Activated CD8-positive, alpha-beta memory T cell treated with anti-CD3 and anti-CD28 coated beads, Interleukin-2, amount 50 U/mL, for 48 hours (primary cell): ENCODE measurements around the gene OR10D3.
"Not testable (repeated sequence)": the region's sequence is repeated elsewhere in the genome, so short reads cannot be mapped to it uniquely, and the experiment has no call there.

Experiments
- DNase-seq: peaks from one replicate; pipeline ENCODE4 v3.0.0-alpha.2; 2020

The OR10D3 gene

DNA sequence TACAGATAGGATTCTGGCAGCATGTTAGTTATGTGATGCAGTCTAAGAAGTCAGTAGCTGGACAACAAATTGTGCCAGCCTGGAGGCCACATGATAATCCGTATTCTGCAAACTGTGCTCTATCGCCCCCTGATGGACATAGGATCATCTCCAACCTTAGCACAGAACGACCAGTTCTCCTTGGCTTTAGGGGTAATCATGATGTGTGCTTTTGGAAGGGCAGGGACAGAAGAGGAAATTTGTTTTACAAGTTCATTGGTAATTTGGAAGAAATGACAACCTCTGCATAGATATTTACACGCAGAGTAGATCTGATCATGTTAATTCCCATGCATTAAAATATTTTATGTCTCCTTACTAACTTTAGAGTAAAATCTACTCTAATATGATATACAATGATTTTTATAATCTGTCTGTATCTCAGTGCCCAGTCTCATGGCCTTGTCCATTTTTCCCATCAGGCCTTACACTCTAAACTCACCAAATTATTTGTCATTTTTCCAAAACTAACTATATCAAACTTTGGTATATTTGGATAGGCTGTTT is 12.1 kb downstream of the OR10D3 start:
- no peak for DNase-seq

DNA sequence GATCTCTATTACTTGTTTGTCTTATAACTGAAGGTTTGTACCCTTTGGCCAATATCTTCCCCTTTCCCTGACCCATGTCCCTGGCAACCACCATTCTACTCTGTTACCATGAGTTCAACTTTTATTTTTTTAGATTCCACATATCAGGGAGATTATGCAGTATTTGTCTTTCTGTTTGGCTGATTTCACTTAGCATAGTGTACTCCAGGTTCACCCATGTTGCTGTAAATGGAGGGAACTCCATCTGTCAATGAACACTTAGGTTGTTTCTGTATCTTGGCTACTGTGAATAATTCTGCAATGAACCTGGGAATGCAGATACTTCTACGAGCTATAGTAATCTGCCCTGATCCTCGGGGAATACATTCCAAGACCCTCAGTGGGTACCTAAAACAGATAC is 14.9 kb downstream of the OR10D3 start:
- DNase-seq, result no peak

DNA sequence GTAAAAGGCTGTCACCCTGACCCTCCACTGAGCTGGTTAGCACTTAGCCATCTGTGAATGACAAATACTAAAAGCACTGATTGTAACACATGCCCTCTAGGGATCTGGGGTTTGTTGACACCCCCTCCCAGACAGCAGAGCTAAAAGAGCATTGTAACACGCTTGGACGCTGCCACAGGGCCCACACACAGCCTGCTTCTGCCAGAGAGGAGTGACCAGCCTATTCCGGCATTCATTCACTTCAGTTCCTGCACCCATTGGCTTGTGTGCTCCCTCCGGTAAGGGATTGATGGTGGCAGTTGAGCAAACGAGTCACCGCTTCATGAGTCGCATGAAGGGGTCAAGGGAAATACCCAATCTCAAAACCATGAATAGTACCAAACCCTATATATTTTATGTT is 15.8 kb downstream of the OR10D3 start:
- no peak for DNase-seq

DNA sequence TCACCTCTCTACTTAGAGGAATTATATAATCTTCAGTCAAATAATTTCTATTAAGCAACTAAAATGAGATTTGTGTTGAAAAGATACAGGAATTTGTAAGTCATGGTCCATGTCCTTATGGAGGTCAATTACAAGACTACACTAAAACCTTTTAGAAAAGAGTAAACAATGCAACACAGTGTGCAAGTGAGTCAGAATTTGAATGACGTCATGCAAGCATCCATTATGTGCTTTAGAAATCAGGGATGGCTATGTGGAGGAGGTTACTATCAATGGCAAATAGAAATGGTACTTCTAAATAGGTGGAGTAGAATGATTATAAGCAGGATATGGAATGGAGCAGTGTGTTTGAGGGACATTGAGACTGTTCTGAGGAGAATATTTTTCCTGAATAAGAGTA is 16.6 kb downstream of the OR10D3 start:
- no peak for DNase-seq

DNA sequence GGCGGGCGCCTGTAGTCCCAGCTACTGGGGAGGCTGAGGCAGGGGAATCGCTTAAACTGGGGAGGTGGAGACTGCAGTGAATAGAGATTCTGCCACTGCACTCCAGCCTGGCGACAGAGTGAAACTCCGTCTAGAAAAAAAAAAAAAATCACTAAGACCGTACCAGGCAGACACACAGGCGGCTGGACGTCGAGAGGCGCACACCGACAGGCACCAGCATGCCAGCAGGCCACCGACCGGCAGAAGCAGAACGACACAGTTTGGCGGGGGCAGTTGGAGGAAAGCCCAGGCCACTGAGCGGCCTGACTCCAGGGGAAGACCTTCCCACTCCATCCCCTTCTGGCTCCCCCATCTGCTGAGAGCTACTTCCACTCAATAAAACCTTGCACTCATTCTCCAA is 17.5 kb downstream of the OR10D3 start:
- DNase-seq, result no peak

DNA sequence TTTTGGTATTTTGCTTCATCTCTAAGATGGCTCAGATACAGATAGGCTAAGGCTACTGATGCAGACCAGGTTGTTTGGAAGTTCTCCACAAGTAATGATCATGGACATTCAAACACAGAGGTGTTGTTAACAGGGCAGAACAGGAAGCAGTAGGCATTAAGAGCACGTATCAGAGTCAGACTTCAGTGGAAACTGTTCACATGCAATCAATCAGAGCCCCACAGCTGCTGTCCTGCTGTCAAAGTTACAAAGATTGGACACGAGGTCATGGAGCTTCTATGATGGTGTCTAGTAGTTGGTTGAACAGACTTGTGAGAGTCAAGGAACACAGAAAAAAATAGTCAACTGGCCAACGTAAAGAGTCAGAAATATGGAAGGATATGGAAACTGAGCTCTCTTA is 19.8 kb downstream of the OR10D3 start:
- no peak for DNase-seq

DNA sequence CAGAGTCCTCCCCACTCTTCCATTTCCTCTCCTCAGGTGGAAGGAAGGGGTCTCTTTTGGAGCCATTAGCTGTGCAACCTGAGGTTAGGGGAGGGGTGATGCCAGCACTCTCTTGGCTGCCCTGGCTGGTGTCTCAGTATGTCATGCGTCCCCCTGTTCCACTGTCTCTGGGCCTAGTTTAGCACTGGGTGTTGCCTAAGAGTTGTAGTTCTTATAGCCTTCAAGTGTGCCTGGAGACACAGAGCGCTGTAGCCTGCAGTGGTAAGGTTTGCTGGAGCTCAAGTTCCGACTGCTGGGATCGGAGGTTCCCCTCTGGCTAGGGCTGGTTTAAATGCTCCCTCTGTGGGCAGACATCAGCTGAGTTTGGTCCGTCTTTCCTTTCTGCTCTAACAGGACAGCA is 20.9 kb downstream of the OR10D3 start:
- DNase-seq, result no peak

DNA sequence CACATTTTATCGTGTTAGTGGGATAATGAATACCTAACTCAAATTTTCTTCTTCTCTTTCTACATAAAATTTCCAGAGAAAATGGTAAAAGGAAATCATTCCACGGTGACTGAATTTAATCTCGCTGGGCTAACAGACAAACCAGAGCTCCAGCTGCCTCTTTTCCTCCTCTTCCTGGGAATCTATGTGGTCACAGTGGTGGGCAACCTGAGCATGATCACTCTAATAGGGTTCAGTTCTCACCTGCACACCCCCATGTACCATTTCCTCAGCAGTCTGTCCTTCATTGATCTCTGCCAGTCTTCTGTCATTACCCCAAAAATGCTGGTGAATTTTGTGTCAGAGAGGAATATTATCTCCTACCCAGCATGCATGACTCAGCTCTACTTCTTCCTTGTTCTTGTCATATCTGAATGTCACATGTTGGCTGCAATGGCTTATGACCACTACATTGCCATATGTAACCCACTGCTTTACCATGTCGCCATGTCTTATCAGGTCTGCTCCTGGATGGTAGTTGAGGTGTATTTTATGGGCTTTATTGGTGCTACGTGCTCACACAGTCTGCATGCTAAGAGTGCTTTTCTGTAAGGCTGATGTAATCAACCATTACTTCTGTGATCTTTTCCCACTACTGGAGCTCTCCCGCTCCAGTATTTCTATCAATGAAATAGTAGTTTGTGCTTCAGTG is 24.1 kb downstream of the OR10D3 start:
- DNase-seq, result no peak

DNA sequence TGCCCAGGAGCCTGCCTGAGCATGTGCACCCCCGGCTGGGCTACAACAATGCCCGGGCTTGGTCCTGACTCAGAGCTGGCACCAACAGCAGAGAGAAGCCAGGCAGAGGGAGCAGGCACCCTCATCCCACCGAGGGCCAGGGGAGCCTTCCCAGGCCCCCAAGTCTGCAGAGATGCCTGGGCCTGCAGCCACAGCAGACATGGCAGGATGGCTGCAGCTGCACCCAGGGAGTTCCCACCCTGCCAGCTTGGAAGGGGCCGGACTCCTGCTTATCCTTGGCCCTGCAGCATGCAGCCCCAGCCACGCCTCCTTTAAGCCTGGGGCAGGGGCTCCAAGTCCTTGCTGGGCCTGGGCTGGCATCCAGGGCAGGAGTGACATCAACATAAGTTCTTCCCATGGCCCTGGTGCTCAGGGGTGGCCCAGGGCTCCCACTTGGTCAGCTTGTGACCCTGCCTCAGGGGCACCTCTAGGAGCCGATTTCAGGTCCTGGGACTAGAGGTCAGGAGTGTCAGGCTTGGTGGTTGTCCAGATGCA is 26.7 kb downstream of the OR10D3 start:
- DNase-seq, result no peak

DNA sequence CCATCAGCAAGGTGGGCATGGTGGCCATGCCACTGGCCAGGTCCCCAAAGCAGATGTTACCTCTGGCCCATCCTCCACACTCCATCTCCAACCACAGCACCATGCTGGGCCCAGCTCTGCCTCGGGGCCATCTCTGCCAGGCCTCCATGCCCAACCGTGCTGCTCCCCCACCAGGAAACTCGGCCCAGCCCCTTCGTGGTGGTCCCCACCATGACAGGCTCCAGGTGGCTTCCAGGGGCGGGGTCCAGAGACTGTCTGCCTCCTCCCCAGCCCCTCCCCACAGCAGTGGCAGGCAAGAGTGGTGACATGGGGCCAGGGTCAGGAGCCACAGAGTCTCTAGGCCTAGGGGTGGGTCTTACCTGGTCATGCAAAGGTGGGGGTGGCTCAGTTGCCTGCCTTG is 27.3 kb downstream of the OR10D3 start:
- DNase-seq, result no peak

DNA sequence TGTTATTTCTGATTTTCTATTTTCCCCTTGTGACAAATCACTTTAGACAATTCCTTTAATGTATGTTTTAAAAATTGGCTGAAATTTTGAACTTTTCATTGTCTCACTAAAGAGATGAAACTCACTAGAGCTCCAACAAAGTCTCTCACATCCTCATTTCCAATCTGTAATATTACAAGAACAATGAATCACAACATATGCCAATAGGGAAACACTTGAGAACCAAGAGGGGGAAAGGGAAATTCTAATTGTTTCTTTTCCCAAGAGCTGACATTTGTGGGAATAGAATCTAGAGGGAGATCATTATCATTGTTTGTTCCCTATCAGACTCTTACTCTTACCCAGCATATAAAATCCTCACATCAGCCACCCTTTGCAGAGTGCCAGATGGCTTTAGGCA is 28.2 kb downstream of the OR10D3 start:
- DNase-seq, result no peak

DNA sequence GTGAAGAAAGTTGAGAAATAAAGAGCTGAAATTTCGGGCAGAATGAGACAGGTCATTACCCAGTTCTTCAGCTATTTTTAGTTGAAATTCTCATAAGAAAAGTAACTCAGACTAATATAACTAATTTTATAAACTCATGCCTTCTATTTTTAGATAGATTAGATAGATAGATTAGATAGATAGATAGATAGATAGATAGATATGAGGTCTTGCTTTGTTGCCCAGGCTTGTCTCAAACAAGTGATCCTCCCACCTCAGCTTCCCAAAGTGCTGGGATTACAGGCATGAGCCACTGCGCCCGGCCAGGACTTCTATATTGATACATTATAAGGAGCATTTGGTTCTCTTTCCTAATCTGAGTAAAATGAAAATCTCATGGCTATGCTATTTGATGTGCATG is 30.9 kb downstream of the OR10D3 start:
- no peak for DNase-seq

DNA sequence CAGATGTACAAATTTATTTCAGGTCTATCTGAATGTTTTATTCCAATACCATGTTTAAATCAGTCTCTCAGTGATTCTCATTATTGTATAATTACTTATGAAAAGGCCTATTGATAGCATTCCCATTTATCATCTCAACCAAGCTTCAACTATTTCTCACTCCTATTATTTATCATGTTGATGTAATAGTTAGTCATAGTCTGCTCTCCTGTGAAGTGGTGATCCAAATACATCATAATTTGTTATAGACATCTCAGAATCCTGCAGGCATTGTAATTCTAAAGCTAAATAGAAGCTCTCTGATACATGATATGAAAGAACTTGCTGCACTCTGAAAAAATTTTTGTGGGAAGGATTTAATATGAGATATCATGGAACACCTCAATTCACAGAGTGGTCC is 36.0 kb downstream of the OR10D3 start:
- DNase-seq, result no peak

DNA sequence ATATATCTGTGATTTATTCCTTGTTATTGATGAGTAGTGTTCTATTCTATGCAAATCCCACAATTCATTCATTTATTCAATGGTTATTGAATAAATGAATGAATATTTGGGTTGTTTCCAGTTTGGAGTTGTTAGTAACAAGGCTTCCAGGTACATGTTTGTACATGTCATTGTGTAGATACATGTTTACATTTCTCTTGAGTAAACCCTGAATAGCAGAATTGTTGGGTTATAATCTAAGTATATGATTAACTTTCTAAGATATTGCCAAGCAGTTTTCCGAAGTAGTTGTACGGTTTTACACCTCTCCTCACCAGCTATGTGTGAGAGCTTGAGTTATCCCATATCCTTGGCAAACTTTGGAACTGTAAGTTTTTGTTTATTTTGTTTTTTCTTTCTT is 39.3 kb downstream of the OR10D3 start:
- no peak for DNase-seq

DNA sequence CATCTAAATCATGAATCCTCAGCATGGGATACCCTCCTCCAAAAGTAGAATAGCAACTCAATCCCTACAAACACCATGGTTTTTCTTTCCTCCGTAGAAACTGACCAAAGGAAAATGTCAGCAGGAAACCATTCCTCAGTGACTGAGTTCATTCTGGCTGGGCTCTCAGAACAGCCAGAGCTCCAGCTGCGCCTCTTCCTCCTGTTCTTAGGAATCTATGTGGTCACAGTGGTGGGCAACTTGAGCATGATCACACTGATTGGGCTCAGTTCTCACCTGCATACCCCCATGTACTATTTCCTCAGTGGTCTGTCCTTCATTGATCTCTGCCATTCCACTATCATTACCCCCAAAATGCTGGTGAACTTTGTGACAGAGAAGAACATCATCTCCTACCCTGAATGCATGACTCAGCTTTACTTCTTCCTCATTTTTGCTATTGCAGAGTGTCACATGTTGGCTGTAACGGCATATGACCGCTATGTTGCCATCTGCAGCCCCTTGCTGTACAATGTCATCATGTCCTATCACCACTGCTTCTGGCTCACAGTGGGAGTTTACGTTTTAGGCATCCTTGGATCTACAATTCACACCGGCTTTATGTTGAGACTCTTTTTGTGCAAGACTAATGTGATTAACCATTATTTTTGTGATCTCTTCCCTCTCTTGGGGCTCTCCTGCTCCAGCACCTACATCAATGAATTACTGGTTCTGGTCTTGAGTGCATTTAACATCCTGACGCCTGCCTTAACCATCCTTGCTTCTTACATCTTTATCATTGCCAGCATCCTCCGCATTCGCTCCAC is 41.7 kb downstream of the OR10D3 start:
- DNase-seq, result not testable (repeated sequence)

DNA sequence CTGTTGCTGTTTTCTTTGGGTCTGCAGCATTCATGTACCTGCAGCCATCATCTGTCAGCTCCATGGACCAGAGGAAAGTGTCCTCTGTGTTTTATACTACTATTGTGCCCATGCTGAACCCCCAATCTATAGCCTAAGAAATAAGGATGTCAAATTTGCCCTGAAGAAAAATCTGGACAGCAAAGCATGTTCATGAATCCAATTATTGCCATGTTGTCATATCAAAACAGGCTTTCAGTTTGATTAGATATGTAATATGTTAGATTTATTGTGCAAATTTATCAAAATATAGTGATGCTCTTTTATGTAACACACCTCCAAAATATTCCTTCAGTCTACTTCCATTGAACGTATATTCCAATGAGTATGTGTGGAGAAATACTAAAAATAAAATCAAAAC is 42.3 kb downstream of the OR10D3 start:
- DNase-seq, result no peak

DNA sequence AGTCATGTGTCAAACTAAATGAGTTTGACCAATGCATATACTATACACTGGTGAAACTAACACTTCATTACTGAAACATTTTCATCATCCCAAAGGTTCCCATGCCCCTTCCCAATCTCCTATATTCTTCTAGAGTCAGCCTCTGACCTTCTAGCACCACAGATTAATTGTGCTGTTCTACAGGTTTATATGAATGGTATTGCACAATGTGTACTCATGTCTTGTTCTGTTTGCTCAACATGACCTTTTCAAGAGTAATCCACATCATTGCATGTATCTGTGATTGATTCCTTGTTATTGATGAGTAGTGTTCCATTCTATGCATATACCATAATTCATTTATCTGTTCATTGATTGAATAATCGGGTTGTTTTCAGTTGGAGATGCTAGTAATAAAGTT is 50.2 kb downstream of the OR10D3 start:
- no peak for DNase-seq
